T-helper 9 cell (primary cell): ENCODE measurements around the gene RING1.

ENCODE experiments used
- DNase-seq: peaks from one replicate; pipeline ENCODE4 v3.0.0-alpha.2; 2020

RING1 gene

DNA sequence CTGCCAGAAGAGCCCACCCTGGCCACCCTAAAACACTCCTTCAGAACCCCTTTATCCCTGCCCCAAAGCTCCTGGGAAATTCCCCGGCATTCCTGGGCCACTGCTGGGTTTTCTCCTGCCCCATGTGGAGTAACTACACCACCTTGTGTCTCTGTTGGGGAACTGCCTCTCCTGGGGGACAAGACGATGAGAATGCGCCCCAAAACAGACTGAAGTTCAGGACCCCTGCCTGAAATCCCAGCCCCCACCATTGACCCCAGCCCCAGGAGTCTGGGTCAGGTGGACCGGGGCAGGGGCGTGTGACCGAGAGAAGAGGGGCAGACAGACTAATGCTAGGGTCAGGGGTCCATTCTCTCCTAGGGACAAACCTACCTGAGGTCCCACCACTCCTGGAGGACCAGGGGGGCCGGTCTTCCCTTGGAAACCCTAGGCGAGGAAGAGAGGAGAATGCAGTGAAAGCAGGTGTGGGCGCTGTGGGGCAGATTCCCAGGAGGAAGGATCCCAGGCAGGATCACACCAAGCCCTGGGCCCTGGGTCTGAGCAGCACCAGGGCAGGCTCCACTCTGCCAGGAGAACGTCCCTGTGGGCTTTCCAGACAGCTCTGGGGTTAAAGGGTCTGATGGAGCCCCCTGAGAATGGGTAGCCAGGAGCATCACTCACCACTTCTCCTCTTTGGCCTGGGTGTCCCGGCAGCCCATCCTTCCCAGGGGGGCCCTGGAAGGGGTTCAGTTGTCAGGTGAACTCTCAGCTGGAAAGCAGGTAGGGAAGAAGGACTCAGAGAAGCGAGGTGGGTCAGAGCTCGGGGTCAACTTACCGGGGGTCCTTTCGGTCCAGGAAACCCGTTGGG lies 35.4 kb upstream of the RING1 start:
- DNase-seq = no peak

DNA sequence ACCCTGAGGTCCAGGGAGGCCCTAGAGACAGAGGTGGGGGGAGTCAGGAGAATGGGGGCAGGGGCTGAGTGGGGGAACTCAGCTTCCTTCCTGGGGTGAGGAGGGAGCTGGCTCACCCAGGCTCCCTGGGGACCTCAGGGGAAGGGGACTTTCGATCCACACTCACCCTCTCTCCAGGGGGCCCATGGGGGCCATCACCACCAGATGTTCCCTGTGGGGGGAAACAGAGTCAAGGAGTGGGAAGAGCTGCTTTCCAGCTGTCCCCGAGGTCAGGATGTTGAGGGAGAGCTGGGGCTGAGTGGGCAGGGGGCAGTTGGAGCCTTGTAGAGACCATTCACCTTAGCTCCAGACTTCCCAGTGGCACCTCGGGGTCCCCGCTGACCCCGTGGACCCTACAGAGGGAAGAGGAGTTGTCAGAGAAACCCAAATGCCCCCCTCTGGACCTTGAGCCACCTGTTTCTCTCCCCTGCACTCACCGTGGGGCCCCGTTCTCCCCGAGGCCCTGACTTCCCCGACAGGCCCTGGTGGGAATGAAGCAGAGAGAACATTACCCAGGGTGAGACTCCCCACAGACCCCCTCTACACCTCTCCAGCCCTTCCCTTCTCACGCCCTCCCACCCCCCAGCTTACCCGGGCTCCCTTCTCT lies 34.6 kb upstream of the RING1 start:
- DNase-seq = no peak

DNA sequence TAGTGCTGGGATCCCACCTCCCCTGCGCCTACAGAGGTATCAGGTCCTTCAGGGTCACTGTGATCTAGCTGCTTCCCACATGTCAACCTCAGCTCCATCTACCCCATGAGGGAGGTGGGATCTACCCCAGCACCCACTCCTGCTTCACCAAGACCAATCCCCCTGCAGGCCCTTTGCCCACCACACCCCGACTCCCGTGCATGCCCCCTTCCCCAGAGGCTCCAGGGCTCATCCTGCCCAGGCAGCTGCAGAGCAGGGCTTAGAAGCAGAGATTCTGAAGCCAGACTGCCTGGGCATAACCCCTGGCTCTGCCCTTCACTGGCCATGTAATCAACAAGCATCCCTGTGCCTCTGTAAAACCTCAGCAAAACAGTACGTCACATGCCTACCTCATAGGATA lies 33.5 kb upstream of the RING1 start:
- DNase-seq = no peak

DNA sequence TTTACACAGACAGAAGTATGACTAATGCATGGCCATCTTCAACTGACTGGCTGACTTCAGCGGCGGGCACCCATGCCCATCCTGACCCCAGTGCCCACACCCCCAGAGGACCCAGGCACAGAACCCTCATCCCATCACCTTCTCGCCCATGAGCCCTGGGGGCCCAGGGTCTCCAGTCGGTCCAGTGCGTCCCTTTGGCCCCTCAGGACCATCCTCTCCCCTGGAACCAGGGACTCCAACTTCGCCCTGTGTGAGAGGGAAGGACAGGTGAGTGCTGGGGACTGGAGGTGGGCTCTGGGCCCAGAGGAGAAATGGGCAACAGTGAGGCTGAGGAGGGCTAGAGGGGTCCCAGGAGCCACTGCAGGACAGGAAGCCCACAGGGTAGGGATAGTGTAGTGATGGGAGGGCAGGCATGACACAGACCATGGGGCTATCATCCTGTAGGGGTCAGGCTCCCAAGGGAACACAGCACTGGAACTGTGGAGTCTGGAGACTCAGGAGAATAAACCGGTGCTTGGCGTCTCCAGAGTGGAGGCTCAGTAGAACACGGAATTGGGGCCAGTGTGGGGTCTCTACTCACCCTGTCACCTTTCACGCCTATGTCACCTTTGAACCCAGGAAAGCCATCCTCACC lies 32.7 kb upstream of the RING1 start:
- DNase-seq = no peak

DNA sequence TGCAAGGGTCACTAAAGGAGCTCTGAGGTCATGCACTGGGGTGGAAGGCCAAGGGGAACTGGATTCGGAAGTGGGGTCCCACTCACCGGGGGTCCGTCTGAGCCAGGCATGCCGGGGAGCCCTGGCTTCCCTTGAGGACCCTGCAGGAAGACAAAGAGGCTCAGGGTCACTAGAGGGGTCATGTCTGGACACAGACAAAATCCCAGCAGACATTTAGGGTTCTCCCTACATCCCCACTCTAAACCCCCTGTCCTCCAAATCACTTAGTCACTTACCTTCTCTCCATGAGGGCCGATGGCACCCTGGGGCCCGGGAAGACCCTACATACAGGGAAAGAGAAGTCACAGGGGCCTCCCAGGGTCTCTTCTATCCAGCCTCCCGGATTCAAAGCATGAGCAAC lies 31.4 kb upstream of the RING1 start:
- no peak for DNase-seq

DNA sequence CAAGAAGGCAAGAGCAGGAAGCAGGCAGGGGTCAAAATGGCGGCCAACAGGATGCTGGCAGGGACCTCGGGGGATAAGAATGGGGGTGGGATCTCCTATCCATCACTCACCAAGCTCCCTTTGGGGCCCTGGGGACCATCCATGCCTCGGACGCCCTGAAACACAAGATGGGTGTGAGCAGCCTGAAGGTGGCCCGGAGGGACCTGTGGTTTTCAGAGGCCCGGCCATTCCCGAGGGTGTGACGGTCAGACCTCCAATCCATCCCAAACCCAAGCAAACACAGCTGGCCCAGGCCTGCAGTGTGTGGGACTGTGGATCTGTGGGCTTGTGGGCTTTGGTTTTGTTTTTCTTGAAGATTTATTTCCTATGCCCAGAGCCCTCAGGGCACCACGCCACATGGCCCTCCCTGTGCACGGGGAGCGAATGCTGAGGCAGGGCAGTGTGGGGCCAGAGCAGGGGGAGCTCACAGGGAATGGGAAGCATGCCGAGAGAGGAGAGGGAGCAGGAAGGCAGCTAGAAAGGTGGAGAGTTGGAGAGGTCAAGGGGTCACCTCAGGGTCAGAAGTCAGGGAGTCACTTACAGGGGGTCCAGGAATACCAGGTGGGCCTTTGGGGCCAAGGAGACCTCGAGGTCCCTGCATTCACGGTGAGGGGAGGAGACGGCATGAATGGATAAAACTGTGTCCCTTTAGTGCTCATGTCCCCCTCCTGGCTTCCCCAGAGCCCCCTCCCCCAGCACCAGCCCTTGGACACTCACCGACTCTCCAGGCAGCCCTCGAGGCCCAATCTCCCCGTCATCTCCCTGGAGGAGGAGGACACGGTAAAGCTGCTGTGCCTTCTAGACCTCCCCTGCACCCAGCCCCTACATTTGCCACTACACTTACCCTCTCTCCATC lies 30.5 kb upstream of the RING1 start:
- DNase-seq = no peak

DNA sequence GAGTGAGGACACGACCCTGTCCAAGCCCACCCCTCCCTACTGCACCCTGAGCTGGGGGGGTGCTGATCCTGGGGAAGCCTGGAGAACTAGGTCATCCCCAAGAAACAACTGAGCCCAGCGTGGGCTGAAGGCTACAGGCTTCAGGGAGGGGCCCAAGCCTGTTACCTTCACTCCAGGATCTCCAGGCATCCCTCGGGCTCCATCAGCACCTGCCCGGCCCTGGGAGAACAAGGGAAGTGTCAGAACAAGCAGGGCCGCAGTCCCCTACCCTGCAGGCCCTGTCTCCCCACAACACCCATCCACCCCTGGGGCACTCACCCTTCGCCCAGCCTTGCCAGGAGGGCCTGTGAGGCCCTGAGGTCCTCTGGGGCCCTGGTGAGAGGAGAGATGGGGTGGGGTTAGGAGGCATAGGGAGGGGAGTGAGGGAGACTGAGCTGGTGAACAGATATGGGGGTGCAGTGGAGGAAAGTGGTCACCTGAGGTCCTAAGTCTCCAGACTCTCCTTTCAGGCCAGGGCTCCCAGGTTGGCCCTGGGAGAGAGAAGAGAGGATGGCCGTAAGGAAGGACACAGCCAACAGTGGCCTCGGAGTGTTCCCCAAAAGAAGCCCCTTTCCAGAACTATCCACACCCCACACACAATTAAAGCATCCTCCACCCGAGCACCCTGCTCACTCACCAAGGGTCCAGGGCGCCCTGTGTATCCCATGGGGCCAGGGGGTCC lies 29.4 kb upstream of the RING1 start:
- DNase-seq = no peak

DNA sequence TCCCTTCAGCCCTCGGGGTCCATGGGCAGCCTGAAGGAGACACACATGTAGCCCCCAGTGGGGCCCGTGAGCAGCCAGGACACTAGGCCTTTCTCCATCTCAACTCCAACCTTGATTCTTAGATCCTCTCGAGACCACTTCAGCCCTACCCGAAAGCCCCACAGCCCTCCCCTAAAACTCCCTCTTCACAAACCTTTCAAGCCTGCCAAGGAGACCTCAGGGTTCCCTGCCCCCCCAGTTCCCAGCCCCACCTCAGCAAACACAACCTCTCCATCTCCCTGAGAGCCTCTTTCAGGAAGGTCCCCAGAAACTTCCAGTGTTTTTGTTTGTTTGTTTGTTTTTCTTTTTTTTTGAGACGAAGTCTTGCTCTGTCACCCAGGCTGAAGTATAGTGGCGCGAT lies 27.2 kb upstream of the RING1 start:
- DNase-seq = no peak

DNA sequence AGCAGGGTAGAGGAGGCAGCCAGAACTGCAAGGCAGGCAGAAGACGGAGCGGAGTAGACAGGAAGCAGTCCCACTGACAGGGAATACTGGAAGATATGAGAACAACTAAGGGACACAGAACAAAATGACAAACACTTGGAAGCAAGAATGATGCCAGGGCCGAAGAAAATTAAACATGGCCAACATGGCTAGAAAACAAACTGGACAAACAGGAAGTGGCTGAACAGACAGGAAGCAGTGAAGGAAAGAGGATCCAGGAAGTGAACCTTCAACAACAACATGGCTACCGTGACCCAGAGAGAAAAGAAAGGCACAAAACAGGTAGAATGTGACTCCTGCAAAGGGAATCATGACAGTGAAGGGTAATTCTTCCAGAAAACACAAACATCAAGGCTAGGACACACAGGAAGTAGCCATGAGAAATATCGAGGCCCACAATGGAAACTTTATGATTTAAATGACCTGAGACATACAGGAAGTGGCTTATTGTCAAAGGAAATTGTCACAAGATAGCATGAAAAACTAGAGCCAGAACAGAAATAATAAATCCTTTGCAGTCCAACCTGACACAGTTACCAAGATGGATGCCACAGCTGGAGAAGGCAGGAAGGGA lies 25.1 kb upstream of the RING1 start:
- DNase-seq = no peak

DNA sequence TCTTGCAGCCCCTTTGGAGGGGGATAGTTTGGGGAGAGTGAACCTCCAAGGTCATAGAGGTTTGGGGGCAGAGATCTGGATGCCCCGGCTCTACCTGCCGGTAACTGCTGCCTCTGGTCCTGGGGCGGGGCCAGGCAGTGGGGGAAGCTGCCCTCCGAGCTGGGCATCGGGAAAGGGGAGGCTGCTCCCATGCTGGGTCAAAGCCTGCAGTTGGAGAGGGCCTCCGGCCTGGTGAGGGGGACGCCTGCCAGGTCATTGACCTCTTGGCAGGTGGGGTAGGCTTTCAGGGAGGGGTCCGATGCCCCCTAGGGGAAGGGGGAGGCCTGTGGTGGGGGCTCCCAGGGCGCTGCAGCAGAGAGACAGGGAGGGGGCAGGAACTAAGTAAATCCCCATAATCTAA lies 23.1 kb upstream of the RING1 start:
- no peak for DNase-seq

DNA sequence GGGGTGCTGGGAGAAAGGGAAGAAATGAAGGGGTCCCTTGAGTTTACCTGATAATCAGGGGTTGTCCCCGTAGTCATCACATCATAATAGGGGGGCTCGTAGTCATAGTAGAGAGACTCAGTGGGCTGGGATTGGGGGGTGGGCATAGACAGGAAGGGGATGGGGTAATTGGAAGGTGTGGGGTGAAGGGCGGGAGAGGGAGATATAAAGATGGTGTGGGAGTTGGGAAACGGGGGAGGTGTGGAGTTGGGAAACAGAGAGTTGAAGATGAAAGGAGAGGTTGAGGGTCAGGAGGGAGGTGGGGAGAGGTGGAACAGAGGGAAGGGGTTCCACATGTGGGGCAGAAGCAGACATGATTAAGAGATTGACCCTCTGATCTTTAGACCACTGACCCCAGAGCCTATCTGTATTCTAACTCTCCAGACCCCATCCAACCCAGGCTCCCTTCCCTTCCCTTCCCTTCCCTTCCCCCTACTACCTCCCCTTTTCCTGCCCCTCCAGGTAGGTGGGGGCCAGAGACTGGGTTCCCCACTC lies 22.6 kb upstream of the RING1 start:
- DNase-seq = no peak

DNA sequence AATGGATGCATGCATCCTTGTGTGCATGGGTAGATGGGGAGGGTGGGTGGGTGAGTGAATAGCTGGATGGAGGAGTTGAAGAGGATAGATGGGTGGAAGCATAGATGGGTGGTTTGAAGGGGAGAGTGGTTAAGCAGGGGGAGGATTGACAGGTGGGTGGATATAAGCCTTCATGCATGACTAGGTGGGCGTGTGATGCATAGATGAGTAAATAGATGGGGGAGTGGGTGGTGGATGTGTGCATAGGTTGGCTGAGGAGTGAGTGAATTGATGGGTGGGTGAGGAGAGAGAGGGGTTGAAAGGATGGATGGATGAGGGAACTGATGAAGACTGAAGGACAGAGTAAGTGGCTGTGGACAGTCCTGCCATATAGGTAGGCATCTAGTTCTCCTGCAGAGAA lies 20.5 kb upstream of the RING1 start:
- DNase-seq = no peak

DNA sequence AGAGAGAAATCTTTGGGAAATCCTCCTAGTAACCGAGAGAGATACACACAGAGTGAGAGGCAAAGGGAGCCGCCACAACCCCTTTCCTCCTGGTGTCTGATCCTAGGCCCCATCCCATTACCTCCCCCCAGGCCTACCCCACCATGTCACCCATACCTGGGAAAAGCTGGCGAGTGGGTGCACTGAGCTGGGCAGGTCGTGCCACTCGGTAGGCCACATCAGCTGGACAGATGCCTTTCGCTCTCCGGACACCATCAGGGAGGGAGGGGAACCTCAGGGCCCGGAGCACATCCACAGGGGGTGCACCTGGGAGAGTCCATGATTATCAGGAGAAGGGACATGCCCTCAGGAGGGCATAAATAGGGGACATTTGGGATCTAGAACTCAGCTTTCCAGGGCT lies 19.1 kb upstream of the RING1 start:
- no peak for DNase-seq

DNA sequence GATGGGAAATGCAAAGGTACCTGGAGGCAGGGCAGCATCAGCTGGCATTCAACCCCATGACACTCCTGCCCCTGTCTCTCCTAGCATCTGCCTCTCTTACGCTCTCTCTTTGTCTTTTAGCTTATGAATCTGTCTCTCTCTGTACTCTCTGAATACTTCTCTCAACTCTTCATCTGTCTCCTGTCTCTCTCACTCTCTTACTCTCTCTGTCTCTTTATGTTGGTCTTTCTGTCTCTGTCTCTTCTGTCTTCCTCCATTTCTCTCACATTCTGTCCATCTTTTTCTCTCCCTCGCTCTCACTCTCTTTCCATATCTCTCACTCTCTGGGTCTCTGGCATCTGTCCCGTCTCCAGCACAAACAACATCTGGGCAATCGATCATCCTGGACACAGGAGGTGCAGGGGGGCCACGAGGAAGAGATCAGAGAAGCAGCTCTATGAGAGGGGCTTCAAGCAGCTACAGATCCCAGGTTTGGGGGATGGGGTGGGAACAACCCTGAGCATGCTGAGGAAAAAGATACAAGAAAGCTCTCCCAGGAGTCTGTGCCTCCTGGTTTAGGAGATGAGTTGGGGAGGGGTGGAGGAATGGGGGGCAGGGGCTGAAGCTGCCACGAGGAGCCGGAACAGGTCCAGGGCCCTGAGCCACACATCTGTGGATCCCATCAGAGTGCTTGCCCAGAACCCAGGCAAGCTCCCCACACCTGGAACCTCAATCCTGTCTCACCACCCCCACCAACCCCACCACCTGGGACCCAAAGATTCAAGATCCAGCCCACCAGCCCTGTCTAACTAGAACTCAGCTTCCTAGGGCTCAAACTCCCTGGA lies 18.5 kb upstream of the RING1 start:
- DNase-seq = no peak

DNA sequence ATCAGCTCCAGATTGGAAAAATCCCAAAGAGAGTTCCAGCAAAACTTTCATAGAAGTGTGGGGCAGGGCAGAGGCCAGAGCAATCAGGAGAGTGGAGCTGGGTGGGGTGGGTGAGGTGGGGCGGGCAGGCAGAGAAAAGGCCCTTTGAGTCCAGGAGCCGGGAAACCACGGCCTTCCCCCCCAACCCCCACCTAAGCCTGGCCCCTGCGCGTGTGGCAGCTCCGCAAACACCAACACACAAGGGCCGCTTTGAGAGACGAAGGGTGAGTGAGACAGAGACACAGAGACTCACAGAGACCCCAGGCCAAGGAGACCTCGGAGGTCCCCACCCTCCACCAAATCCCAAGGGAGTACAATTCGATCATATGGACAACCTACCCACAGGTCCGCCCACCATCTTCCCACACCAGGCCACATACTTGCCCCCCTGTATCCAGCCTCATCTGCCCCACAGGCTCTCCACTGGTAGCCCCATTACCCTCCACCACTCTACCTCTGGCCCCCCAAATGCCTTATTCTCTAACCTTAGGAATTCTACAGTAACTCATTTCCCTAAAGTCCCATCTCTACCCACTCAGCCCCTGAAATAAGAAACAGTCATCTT lies 17.7 kb upstream of the RING1 start:
- DNase-seq = no peak

DNA sequence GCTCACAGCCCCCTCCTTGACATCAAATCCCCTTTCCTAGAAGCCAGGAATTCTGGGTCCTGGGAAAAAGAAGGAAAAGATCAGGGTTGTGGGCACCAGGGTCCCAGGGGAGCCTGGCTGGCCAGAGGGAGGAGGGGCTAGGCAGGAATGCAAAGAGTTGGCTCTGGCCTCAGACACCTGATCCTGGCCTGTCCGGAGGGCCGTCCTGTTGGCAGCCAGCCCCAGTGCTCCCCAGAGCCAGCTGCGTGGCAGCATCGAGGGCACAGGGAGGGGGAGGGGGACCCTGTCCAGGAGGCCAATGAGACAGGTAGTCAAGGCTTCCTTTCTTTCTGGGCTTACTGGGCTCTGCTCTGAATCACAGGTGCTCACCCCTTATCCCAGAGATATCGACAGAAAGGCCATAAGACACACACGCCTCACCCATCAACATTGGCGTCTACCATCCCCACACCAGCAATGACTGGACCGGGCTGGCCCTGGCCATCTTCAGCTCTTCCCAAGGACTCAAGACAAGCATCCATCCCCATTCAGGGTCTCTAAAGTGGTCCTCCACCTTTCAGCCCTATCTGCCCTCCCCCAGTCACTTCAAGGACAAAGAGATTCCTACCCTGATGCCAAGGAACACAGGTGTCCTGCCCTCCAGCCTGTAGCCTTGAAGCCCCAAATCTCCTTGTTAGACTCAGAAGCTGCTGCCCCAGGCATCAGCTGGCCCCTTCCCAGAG lies 16.8 kb upstream of the RING1 start:
- DNase-seq = no peak

DNA sequence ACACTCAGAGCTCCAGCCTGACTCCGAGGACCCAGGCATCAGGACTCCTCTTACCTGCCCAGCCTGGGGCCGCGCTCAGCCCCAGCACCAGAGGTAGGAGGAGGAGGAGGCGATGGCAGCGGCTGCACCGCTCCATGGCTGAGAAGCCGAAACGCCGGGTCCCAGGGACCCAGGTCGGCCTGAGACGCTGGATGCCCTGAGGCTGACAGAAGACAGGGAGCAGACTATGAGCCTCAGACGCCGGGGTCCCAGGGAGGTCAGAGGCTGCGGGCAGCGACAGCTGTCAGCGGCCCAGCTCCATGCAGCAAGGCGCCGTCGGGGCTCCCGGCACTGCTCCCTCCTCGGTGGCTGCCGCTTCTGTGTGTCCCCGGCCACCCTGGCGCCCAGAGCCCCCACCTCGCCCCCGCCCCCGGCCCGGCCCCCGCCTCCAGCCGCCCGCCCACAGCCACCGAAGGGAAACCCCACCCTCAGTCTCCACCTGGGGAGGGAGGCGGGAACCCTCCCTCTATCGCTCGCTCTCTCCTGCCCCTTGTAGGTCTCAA lies 16.1 kb upstream of the RING1 start, which contains the start of gene COL11A2:
COL11A2 (minus strand) TSS at position 363 of the 542 bp plus-strand sequence; CDS start at position 136, 227 bp downstream.
- DNase-seq = no peak

DNA sequence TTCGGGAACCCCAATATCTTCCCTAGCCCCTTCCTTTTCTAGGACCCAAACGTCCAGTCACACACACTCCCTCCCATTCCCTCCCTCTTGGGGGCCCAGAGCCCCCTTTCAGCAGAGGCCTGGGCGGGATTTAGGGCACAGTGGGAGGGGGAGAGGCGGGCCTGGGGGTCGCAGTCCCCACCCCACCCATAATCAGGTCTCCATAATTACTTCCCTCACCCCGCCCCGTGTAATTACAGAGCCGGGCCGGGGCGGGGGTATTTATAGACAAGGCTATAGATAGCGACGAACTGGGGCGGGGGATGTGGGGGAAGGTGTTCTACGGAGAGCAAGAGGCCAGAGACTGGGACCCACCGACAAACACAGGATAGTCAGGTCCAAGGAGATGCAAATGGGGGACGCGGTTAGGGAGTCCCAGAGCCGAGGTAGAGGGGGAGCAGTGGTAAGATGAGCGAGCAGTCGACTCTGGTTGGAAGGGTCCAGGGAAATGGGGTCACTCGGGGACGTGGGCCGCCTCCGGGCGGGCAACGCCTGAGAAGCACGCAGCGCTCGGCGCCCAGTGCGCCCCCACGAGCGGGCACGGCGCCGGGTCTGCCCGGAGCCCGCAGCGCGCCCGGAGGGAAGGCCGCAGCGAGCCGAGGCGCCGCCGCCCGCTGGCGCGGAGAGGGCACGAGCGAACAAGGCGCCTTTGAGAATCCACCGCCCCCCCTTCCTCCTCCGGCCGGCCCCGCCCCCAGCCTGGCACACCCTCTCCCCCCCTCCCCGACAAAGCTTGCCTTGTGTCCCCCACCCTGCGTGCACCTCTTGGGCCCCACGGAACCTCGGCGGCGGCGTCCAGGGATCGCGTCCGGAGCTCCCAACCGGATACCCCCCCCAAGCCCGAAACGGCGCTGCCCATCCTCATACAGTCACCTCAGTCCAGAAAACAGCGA lies 15.4 kb upstream of the RING1 start:
- DNase-seq = no peak
